Right lobe of liver (tissue), 6 donors: ENCODE measurements around the gene DUSP22. TPM values are rescaled to one million over a fixed set of nuclear protein-coding genes. Genes with fewer than 3 reads are reported as not detected.

Experiments used
- ATAC-seq, 4 donors: fragments of 200-7000 bp; cut with Tn5 transposase; one replicate each; pipeline ENCODE4 v1.9.1; 2020; ENCODE audit warnings: mild to moderate bottlenecking in 4 of 4, moderate library complexity in 4 of 4
- DNase-seq, 3 donors: peaks; one replicate each; pipeline ENCODE4 v3.0.0-alpha.2; 2020
- H3K27ac ChIP-seq, 3 donors: fragments of 200-600 bp; one replicate each; pipeline ENCODE4 v1.8.0; 2022
- H3K27me3 ChIP-seq, 2 donors: fragments of 200-600 bp; one replicate each; pipeline ENCODE4 v1.8.0; 2022
- H3K36me3 ChIP-seq, 4 donors: fragments of 200-600 bp; sonication (generic) in 1 of 4; one replicate each; pipeline versions ENCODE4 v1.5.1 to v1.8.0; 2017 to 2022; ENCODE audit warnings: control low read depth in 1 of 4
- H3K4me1 ChIP-seq, 4 donors: fragments of 200-600 bp; sonication (generic) in 1 of 4; one replicate each; pipeline versions ENCODE4 v1.5.1 to v1.8.0; 2017 to 2022; ENCODE audit warnings: control low read depth in 1 of 4
- H3K4me3 ChIP-seq, 3 donors: fragments of 200-600 bp; one replicate each; pipeline ENCODE4 v1.8.0; 2022
- H3K9me3 ChIP-seq, 4 donors: fragments of 200-600 bp; sonication (generic) in 1 of 4; one replicate each; pipeline versions ENCODE4 v1.5.1 to v1.8.0; 2017 to 2022; ENCODE audit warnings: control low read depth in 1 of 4
- POLR2A ChIP-seq: fragments of 450-650 bp; IDR thresholded peaks from one replicate; pipeline ENCODE4 v1.6.1; 2017; ENCODE audit warnings: antibody characterized with exemption, mild to moderate bottlenecking
- WGBS: methylation state at CpG from one replicate; pipeline ENCODE4 v1.1.6; 2018; ENCODE audit warnings: low coverage, low lambda C conversion rate; ENCODE audit not compliant: insufficient coverage; ENCODE audit errors: missing lambda C conversion rate; 5-methylcytosine and 5-hydroxymethylcytosine counted together
- intact Hi-C, 2 donors: fragments of 100-400 bp; cut with DNase I; formaldehyde crosslinking; loops; one replicate each; pipeline versions ENCODE4 v1.11.2 to v1.14.1; 2022
- total RNA-seq, 6 experiments: library from RNA; depleted of rRNA in 2 of 6; stranded (reverse); fragments of >200 nt in 2 of 6; fragmentation: NEBNext Ultra II Directional in 3 of 6; extraction: Animal tissue kit (Norgen Biotek cat#: 25700) in 3 of 6; gene quantifications; one replicate each; pipeline versions ENCODE4 v1.1.0 to v1.2.4, GENCODE V29; 2016 to 2023
- TF ChIP-seq, protein P1 (sequence below), 4 donors: fragments of 200-600 bp in 3 of 4; fragments of 450-650 bp in 1 of 4; IDR thresholded peaks; one replicate each; pipeline versions ENCODE4 v1.5.1 to v1.8.0; 2016 to 2022; ENCODE audit warnings: antibody characterized with exemption in 4 of 4, mild to moderate bottlenecking in 2 of 4
- donor health status: DM: no; HTN: yes; CAD: no.
- donor health status: DM: no; HTN: no; CAD: no.
- donor health status: DM: no; HTN: no; CAD: no.
- donor health status: DM: no; HTN: yes; CAD: no.
- donor health status: DM: no; HTN: yes; CAD: no.

Gene DUSP22
- total RNA-seq, 6 experiments from 2014 or later: 20.6 to 24.8 (median 21.3) TPM

DNA sequence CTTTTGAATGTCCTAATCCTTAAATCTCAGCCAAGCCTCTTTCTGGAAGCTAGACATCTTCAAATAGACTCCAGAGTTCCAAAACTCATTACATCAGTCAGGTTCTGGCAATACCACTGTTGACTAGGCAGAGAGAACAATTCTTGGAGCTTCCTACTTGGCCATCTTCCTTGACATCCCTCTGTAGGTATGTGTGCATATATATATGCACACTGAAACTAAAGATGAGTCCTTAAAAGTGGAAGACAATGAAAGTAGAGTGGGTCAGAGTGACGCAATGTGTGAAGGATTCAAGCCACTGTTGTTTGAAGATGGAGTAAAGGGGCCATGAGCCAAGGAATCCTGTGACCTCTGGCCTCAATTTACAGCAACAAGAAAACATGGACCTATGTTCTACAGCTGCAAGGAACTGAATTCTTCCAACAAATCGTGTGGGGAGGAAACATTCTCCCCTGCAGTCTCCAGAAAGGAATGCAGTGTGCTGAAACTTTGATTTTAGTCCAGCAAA lies 18.7 kb upstream of the DUSP22 start:
- no peak for DNase-seq
- intact Hi-C loops: no loop called here
- Histone ChIP-seq H3K27me3 (no peaks in the 10 kb centered on the region), H3K36me3 (no peaks in the 10 kb centered on the region), H3K27ac (no peak overlapping the region), H3K4me1 (no peaks in the 10 kb centered on the region), H3K4me3 (no peak overlapping the region), H3K9me3 (no peaks in the 10 kb centered on the region)
- ATAC-seq: no peak
- TF ChIP-seq, protein P1, sequence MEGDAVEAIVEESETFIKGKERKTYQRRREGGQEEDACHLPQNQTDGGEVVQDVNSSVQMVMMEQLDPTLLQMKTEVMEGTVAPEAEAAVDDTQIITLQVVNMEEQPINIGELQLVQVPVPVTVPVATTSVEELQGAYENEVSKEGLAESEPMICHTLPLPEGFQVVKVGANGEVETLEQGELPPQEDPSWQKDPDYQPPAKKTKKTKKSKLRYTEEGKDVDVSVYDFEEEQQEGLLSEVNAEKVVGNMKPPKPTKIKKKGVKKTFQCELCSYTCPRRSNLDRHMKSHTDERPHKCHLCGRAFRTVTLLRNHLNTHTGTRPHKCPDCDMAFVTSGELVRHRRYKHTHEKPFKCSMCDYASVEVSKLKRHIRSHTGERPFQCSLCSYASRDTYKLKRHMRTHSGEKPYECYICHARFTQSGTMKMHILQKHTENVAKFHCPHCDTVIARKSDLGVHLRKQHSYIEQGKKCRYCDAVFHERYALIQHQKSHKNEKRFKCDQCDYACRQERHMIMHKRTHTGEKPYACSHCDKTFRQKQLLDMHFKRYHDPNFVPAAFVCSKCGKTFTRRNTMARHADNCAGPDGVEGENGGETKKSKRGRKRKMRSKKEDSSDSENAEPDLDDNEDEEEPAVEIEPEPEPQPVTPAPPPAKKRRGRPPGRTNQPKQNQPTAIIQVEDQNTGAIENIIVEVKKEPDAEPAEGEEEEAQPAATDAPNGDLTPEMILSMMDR (IDR thresholded peaks at IDR 0.05): no peak
- TF ChIP-seq POLR2A: no peak
- 28% methylated on average over 2 of the region's 2 CpGs for WGBS

DNA sequence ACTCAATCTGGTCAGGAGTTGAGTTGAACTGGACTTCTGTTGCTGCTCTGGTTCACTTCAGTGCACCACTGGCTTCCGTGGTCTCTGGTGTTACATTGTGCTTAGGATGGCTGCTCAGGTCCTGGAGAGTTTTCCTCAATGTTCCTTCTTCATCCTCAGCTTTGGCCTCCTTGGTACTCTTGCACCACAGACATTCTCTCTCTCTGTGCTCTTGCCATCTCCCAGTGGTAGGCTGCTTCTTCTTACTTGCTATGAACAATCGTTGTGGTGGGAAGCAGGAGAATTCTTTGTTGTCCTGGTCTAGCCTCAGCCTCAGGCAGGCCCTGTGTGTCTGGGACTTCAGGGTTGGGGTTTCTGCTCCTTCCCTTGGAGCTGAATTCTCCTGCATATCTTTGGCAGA lies 14.5 kb upstream of the DUSP22 start:
- no peak for ATAC-seq
- 64% methylated on average over 2 of the region's 2 CpGs for WGBS

DNA sequence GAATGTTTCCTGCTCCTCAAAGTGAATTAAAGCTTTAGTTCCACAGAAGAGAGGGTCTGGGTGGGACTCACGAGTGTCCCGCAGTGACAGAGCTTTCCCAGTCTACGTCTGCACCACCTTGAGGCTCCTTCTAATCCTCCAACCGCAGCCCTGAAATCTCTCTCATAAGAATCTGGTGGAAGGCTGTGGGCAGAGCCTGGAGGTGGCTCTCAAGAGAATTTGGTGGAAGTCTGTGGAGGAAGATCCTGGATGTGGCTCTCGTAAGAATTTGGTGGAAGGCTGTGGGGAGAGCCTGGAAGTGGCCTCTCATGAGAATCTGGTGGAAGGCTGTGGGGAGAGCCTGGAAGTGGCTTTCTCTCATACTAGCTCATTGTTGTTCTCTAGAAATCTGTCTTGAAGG lies 13.8 kb upstream of the DUSP22 start:
- ATAC-seq: no peak
- WGBS: 68% methylated on average over 5 of the region's 5 CpGs
- Histone ChIP-seq H3K27me3 (no peaks in the 10 kb centered on the region), H3K4me1 (no peaks in the 10 kb centered on the region), H3K36me3 (no peaks in the 10 kb centered on the region), H3K9me3 (no peaks in the 10 kb centered on the region), H3K4me3 (no peak overlapping the region), H3K27ac (no peak overlapping the region)
- intact Hi-C loops: no loop called here
- no peak for DNase-seq
- TF ChIP-seq, protein P1 (IDR thresholded peaks at IDR 0.05): no peak
- no peak for TF ChIP-seq POLR2A

More for the DNA sequence above, 14.5 kb upstream of the DUSP22 start:
- H3K36me3 ChIP-seq: no peaks in the 10 kb centered on the region
- TF ChIP-seq, protein P1 (IDR thresholded peaks at IDR 0.05): no peak
- no peak for TF ChIP-seq POLR2A
- intact Hi-C loops: no loop called here
- H3K4me1 ChIP-seq: no peaks in the 10 kb centered on the region
- no peak overlapping the region for H3K27ac ChIP-seq
- H3K27me3 ChIP-seq: no peaks in the 10 kb centered on the region
- H3K4me3 ChIP-seq: no peak overlapping the region
- H3K9me3 ChIP-seq: no peaks in the 10 kb centered on the region
- DNase-seq: no peak

DNA sequence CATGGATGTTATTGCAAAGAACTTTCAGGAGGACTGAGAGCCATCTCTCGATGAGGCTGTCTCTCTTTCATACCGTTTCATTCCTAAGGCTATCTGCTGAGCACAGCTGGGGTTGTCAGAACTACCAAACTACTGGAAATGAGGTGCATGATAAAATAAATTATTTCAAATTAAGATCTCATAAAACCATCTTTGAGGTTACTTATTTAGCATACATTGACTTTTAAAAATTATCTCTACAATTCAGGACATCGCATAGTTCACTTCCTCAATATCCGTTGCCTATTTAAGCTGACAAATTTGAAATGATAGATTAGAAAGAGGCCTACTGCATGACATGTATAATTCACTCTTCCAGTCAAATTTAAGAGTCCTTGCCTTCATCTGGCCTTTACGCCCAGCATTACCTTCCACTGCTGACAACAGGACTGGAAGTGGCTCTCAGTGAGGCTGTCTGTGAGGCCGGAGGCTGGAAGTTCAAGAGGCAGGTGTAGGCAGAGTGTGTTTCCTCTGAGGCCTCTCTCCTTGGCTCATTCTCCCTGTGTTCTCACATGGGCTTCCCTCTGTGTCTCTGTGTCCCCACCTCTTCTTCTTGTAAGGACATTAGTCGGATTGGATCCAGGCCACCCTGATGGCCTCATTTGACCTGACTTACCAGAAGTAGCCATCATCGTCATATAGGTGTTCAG lies 12.8 kb upstream of the DUSP22 start:
- Histone ChIP-seq H3K36me3 (no peaks in the 10 kb centered on the region), H3K9me3 (no peaks in the 10 kb centered on the region), H3K4me3 (no peak overlapping the region), H3K27me3 (no peaks in the 10 kb centered on the region), H3K27ac (no peak overlapping the region), H3K4me1 (no peaks in the 10 kb centered on the region)
- 71% methylated on average over 8 of the region's 8 CpGs for WGBS
- TF ChIP-seq, protein P1 (IDR thresholded peaks at IDR 0.05): no peak
- TF ChIP-seq POLR2A: no peak
- intact Hi-C loops: no loop called here
- DNase-seq (no peak), ATAC-seq (no peak)
